Mucosa of stomach (tissue), 1 donor: ENCODE results near the gene KIF22.
"Not testable (repeated sequence)": the region's sequence is repeated elsewhere in the genome, so short reads cannot be mapped to it uniquely, and the experiment has no call there.

Source experiments
- H3K27me3 ChIP-seq: one replicate; pipeline ENCODE4 v1.7.0; 2013; ENCODE audit warnings: mild to moderate bottlenecking, low read length; ENCODE audit not compliant: control insufficient read depth, insufficient read depth
- H3K36me3 ChIP-seq: one replicate; pipeline ENCODE4 v1.7.0; 2013; ENCODE audit warnings: low read length; ENCODE audit not compliant: control insufficient read depth, insufficient read depth
- H3K4me1 ChIP-seq: one replicate; pipeline ENCODE4 v1.7.0; 2013; ENCODE audit warnings: mild to moderate bottlenecking, low read length; ENCODE audit not compliant: control insufficient read depth, insufficient read depth
- H3K4me3 ChIP-seq: one replicate; pipeline ENCODE4 v1.7.0; 2013; ENCODE audit warnings: low read length
- H3K9ac ChIP-seq: one replicate; pipeline ENCODE4 v1.7.0; 2013; ENCODE audit warnings: mild to moderate bottlenecking, low read length, moderate library complexity
- H3K9me3 ChIP-seq: one replicate; pipeline ENCODE4 v1.7.0; 2013; ENCODE audit warnings: mild to moderate bottlenecking, low read length, moderate library complexity; ENCODE audit not compliant: control insufficient read depth
- donor health status: Pancreatic carcinoma.

Gene KIF22

DNA sequence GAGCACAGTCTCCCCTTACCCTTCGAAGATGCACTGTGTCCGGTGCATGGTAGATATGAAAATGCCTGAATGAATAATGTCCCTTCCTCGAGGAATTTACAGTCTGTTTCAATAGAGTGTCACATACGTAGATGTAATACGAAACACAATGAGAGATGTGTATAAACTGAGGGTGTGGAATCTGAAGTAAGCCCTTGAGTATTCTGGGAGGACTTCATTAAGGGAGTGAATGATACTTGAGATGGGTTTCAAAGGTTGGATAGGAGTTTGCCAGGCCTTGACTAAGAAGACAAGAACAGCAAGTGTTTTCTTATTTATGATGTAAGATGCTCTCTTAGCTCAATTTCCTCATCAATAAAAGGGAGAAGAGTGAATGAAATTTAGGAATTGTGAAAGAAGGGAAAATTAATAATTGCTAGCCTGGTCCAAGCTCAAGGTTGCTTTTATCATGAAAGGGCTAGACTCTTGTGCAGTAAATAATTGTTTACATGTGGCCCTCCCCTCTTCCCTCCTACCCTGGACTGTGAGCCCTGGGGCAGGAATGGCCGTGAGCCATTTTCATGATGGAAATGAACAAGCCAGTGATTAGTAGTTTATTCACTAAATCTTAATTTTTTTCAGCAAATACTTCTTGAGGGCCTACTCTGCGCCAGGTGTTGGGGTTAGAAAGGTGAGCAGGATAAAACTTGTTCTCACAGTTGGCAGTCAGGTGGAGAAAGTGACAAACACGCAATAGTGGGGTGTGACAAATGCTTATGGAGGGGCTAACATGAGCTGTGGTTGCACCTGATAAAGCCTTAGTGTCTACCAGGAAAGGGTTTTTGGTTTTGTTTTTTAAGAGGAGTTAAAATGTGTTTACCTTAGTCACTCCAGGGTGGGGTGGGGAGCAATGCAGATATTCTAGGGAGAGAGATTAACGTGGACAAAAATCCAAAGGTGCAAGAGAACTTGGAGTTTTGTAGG is 1.6 kb downstream of the KIF22 start:
- peak overlapping the region; percentile 48 for H3K4me3 ChIP-seq

DNA sequence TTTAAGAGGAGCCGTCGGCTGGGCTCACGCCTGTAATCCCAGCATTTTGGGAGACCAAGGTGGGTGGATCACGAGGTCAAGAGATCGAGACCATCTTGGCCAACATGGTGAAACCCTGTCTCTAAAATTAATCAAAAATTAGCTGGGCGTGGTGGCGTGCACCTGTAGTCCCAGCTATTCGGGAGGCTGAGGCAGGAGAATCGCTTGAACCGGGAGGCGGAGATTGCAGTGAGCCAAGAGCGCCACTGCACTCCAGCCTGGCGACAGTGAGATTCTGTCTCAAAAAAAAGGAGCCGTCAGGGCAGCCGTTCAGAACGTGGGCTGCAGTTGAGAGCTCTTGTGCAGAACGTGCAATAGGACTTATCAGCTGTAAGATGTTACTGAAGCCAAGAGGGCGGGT is 2.6 kb downstream of the KIF22 start:
- H3K9me3 ChIP-seq, H3K4me1 ChIP-seq, H3K4me3 ChIP-seq, H3K36me3 ChIP-seq, H3K9ac ChIP-seq, H3K27me3 ChIP-seq: not testable (repeated sequence)

More for the DNA sequence above, 1.6 kb downstream of the KIF22 start:
- Histone ChIP-seq H3K9me3 (no peaks in the 10 kb centered on the region), H3K36me3 (no peaks in the 10 kb centered on the region), H3K27me3 (no peaks in the 10 kb centered on the region), H3K4me1 (no peaks in the 10 kb centered on the region), H3K9ac (no peak overlapping the region)

DNA sequence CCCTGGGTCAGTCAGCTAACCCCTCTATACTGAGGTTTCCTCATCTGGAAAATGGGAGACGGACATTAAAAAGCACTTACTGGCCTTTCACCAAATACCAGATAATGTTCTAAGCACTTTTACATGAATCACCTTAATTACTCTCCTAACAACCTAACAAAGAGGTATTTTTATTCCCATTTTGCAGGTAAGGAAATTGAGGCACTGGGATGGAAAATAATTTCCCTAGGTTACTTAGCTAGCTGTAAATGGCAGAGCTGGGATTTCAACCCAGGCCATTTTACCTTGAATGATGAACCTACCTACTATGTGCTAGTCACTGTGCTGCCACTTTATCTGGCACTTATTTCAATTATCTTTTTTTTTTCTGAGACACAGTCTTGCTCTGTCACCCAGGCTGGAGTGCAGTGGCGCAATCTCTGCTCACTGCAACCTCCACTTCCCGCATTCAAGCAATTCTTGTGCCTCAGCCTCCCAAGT is 3.7 kb downstream of the KIF22 start:
- peaks cover 13% of the 10 kb centered on the region for H3K36me3 ChIP-seq
- no peak overlapping the region for H3K9ac ChIP-seq
- no peak overlapping the region for H3K4me3 ChIP-seq
- H3K4me1 ChIP-seq: no peaks in the 10 kb centered on the region
- H3K27me3 ChIP-seq: no peaks in the 10 kb centered on the region
- no peaks in the 10 kb centered on the region for H3K9me3 ChIP-seq

DNA sequence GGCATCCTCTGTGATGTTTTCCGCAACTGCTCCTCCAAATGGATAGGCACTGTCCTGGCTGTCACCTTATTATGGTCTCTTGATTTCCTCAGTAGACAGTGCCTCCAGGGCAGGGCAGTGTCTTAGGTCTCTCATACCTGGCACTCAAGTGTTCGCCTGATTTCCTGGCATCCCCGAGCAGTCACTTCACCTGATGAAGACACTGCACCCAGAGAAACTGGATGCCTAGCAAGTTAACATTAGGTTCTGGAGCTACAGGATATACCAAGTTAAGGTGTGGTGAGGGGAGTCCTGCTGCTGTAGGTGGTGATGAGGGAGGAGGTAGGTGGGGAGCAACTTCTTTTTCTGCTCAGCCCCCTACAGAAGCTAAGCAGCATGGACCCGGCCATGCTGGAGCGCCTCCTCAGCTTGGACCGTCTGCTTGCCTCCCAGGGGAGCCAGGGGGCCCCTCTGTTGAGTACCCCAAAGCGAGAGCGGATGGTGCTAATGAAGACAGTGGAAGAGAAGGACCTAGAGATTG is 11.9 kb downstream of the KIF22 start:
- no peaks in the 10 kb centered on the region for H3K27me3 ChIP-seq
- H3K4me3 ChIP-seq: no peak overlapping the region
- H3K36me3 ChIP-seq: peaks cover 16% of the 10 kb centered on the region
- no peak overlapping the region for H3K9ac ChIP-seq
- H3K4me1 ChIP-seq: peaks cover 12% of the 10 kb centered on the region
- H3K9me3 ChIP-seq: no peaks in the 10 kb centered on the region

DNA sequence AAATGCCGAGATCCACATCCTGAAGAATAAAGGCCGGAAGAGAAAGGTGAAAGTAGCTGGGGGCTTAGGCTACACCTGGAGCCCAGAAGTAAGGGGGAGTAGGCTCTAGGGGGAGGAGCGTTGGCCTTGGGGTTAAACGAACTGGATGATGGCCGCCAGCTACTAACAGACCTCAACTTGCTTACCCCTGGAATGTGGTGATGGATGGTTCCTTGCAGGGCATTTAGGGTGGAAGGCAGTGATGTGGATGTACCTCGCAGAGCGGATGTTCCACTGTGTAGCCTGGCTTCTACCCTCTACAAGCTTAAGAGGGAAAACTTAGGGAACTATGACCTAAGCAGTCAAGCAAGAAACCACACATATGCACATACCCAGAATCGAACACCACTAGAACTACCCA is 13.5 kb downstream of the KIF22 start:
- H3K36me3 ChIP-seq: peaks cover 10% of the 10 kb centered on the region
- H3K9ac ChIP-seq: peak overlapping the region; percentile 96
- H3K9me3 ChIP-seq: no peaks in the 10 kb centered on the region
- H3K4me1 ChIP-seq: peaks cover 27% of the 10 kb centered on the region
- H3K27me3 ChIP-seq: no peaks in the 10 kb centered on the region
- H3K4me3 ChIP-seq: no peak overlapping the region

DNA sequence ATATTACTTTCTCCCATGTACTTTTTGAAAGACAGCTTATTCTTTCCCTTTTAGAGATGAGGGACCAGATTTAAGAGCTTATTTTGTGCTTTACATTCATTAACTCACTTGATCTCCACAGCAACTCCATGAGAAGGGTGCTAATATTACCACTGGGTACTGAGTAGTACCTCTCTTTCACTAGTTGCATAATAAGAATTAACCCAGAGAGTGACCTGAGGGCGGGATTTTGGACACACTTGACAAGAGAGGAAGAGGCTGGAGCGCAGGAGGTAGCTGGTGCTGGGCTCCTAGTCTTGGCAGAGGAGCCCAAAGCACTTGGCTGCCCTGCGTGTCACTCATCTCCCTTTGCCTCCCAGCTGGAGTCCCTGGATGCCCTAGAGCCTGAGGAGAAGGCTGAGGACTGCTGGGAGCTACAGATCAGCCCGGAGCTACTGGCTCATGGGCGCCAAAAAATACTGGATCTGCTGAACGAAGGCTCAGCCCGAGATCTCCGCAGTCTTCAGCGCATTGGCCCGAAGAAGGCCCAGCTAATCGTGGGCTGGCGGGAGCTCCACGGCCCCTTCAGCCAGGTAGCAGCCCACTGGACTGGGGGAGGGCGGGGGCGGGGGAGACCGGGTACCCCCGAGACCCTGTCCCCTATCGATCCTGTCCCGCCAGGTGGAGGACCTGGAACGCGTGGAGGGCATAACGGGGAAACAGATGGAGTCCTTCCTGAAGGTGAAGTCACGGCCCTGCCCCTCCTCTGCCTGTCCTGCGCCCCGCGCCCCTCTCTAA is 14.1 kb downstream of the KIF22 start:
- Histone ChIP-seq H3K9me3 (no peaks in the 10 kb centered on the region), H3K4me3 (peak overlapping the region; percentile 67), H3K36me3 (peaks cover 5% of the 10 kb centered on the region), H3K4me1 (peaks cover 33% of the 10 kb centered on the region), H3K27me3 (no peaks in the 10 kb centered on the region), H3K9ac (peak overlapping the region; percentile 96)

DNA sequence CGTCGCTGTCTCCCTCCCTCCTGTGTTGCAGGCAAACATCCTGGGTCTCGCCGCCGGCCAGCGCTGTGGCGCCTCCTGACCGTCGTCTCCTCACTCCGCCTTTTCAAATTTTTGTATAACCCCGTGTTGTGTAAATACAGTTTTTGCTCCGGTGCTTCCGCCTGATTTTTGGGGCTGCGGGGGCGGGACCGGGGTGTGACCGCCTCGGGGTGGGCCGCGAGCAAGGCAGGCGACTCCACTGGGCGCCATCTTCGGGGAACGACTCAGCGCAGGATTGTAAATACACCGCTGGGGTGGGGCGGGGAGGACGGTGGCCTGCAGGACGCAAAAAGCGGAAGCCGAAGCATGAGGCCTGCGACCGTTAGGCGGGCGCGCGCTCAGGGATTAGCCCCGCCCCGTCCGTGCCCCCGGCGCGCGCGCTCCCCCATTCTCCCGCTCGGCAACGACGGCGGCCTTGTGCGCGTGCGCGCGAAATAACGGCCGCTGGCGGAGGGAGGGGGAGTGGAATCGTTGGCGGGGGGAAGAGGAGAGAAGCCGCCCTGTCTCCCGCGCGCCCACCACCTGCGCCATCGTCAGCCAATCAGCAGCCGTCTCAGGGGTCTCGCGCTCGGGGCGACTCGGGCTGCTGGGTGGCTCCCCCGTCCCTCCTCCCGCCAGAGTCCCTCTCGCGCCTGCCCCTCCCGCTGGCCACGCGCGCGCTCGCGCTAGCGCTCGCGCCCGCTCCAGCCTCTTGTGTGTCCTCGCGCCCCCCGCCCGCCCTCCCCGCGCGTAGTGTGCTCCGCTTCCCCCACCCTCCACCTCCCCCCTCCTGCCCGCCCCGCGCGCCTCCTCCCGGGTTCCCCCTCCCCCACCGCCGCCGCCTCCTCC is 14.9 kb downstream of the KIF22 start:
- H3K36me3 ChIP-seq: peaks cover 5% of the 10 kb centered on the region
- no peaks in the 10 kb centered on the region for H3K27me3 ChIP-seq
- H3K4me3 ChIP-seq: peak overlapping the region; percentile 67
- no peaks in the 10 kb centered on the region for H3K9me3 ChIP-seq
- peaks cover 39% of the 10 kb centered on the region for H3K4me1 ChIP-seq
- H3K9ac ChIP-seq: peak overlapping the region; percentile 96

DNA sequence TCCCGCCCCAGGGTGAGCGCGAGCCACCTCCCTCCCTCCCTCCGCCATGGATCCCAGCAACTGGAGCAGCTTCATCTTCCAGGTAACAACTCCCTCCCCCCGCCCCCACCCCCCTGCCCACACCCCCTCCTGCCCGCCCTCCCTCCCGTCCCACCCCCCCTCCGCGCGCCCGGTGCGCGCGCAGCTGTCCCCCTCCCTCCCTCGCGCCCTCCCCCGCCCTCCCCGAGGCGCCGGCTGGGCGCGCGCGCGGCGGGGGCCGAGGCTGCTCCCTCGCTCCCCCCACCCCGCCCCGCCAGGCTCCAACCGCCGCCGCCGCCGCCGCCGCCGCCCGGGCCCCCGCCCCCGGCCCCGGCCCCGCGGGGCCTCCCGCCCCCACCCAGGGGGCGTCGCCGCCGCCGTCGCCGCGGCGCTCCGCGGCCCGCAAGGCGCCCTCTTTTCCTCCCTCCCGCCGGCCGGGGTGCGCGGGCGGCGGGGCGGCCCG is 15.6 kb downstream of the KIF22 start, which contains the start of gene MAZ:
MAZ (plus strand) TSS at position 431 of the 481 bp plus-strand sequence. CDS start 173 bp downstream, outside the sequence.
- Histone ChIP-seq H3K4me3 (peak within 1 kb of the TSS; percentile 67), H3K36me3 (peaks cover 5% of the 10 kb centered on the region), H3K4me1 (peaks cover 46% of the 10 kb centered on the region), H3K27me3 (no peaks in the 10 kb centered on the region), H3K9me3 (no peaks in the 10 kb centered on the region), H3K9ac (peak within 1 kb of the TSS; percentile 96)

DNA sequence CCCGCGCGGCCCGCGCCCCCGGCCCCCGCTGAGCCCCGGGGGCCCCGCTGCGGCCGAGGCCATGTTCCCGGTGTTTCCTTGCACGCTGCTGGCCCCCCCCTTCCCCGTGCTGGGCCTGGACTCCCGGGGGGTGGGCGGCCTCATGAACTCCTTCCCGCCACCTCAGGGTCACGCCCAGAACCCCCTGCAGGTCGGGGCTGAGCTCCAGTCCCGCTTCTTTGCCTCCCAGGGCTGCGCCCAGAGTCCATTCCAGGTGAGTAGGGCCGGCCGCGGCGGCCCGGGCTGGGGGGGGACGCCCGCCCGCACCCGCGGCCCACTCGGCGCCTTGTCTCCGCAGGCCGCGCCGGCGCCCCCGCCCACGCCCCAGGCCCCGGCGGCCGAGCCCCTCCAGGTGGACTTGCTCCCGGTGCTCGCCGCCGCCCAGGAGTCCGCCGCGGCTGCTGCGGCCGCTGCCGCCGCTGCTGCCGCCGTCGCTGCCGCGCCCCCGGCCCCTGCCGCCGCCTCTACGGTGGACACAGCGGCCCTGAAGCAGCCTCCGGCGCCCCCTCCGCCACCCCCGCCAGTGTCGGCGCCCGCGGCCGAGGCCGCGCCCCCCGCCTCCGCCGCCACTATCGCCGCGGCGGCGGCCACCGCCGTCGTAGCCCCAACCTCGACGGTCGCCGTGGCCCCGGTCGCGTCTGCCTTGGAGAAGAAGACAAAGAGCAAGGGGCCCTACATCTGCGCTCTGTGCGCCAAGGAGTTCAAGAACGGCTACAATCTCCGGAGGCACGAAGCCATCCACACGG is 16.3 kb downstream of the KIF22 start:
- no peaks in the 10 kb centered on the region for H3K27me3 ChIP-seq
- peak overlapping the region; percentile 41 for H3K4me3 ChIP-seq
- peaks cover 5% of the 10 kb centered on the region for H3K36me3 ChIP-seq
- H3K9ac ChIP-seq: peak overlapping the region; percentile 66
- peaks cover 53% of the 10 kb centered on the region for H3K4me1 ChIP-seq
- H3K9me3 ChIP-seq: no peaks in the 10 kb centered on the region

DNA sequence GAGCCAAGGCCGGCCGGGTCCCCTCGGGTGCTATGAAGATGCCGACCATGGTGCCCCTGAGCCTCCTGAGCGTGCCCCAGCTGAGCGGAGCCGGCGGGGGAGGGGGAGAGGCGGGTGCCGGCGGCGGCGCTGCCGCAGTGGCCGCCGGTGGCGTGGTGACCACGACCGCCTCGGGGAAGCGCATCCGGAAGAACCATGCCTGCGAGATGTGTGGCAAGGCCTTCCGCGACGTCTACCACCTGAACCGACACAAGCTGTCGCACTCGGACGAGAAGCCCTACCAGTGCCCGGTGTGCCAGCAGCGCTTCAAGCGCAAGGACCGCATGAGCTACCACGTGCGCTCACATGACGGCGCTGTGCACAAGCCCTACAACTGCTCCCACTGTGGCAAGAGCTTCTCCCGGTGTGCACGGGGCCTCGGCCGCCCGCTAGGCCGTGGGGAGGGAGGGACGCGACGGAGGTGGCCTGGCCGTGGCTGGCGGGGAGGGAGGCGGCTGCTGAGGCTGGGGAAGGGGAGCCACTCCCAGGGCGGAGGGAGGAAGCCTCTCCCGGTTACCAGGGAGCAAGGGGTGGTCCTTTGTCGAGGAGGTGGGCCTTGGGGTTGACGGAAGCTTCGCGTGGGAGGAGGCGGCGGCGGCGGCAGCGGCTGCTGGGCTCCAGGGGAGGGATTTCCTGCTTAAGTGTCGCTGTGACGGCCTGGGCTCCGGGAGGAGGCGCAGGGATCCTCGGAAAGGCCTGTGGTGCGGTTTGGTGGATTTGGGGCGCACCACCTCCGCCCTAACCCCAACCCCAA is 17.1 kb downstream of the KIF22 start:
- peak overlapping the region; percentile 41 for H3K4me3 ChIP-seq
- peaks cover 6% of the 10 kb centered on the region for H3K27me3 ChIP-seq
- H3K36me3 ChIP-seq: peaks cover 5% of the 10 kb centered on the region
- H3K9ac ChIP-seq: peak overlapping the region; percentile 66
- peaks cover 61% of the 10 kb centered on the region for H3K4me1 ChIP-seq
- no peaks in the 10 kb centered on the region for H3K9me3 ChIP-seq
